GM03348 (cell line): Measurements from ENCODE around the gene TMEM143.
"Not testable (repeated sequence)": the region's sequence is repeated elsewhere in the genome, so short reads cannot be mapped to it uniquely, and the experiment has no call there.

Experiments used
- DNase-seq: peaks from one replicate; pipeline ENCODE4 v3.0.0; 2012; ENCODE audit warnings: low spot score

The TMEM143 gene

DNA sequence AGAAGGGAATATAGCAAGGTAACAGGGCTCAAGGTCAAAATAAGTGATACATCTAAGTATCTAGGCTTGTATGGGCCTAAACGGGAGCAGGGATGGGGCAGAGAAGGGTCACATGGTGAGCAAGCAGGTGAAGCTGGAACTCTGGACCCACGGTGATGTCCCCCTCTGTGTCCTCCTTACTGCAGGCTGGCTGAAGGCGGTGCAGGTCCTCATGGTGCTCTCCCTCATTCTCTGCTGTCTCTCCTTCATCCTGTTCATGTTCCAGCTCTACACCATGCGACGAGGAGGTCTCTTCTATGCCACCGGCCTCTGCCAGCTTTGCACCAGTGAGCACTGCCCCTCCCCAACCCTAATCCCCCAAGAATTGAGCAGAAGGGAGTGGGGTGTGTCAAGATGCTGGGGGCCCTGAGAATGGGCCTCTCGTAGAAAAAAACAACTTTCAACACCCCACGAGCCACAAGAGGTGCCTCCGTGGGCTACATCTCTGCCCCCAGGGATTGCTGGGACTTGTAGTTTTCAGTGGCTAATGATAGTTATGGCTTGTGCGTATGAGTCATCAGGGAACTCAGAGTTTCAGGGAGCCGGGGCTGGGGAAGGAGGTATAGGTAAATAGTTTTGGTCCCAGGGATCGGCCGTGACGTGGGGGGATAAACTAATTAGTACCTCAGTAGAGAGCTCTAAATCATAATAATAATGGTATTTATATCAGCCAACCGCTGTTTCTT is 34.4 kb downstream of the TMEM143 start:
- peak; percentile 21 for DNase-seq

GRCh38 chr19:48325265-48325910 is 38.4 kb downstream of the TMEM143 start, which contains the start of gene EMP3:
EMP3 (plus strand) TSS chr19:48325552; CDS start chr19:48326845, 1,293 bp downstream.
- peak; percentile 94 for DNase-seq

GRCh38 chr19:48321622-48322591 is 41.8 kb downstream of the TMEM143 start:
- peak; percentile 99 for DNase-seq

DNA sequence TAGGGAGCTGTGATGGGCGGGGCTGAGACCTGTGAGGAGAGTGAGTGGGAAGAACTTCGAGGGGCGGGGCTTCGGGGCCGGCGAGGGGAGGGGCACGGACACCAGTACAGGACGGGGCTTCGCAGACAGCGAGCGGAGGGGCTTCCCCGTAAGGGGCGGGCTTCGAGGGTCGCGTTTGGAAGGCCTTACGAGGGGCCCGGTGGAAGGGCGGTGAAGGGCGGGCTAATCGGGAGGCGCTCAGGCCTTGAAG is 42.4 kb downstream of the TMEM143 start:
- DNase-seq = peak; percentile 91

DNA sequence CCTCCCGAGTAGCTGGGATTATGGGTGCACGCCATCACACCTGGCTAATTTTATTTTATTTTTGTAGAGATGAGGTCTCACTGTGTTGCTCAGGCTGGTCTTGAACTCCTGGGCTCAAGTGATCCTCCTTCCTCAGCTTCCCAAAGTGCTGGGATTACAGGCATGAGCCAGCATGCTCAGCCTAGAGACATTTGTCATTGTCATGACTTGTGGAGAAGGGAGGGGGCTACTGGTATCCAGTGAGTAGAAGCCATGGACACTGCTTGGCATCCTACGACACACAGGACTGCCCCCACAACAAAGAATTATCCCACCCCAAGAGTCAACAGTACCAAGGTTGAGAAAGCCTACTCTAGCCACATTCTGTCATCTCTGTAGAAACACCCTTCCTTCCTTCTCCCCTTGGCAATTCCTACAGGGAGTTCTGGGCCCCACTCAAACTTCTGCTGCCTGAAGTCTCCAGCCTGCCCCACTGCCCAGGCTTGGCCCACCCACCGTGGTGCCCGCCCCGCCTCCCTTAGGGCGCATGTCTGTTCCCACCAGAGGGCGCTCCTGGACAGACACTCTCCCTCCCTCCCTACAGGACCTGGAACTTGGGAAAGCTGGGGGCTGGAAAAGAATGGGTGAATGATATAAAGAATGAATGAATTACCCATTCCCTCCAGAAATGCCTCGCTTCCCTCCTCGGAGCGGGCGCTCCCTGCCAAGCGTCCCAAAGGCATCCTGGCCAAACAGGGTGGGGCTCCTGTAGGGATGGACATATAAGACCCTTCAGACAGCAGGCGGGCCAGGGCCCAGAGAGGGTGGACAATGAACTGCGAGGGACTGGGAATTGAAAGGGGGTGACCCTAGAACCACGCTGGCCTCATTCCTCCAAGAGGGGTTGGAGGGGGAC is 43.8 kb downstream of the TMEM143 start:
- DNase-seq = peak; percentile 90

GRCh38 chr19:48318286-48318987 is 45.3 kb downstream of the TMEM143 start:
- no peak for DNase-seq

GRCh38 chr19:48317708-48317960 is 46.1 kb downstream of the TMEM143 start:
- not testable (repeated sequence) for DNase-seq

DNA sequence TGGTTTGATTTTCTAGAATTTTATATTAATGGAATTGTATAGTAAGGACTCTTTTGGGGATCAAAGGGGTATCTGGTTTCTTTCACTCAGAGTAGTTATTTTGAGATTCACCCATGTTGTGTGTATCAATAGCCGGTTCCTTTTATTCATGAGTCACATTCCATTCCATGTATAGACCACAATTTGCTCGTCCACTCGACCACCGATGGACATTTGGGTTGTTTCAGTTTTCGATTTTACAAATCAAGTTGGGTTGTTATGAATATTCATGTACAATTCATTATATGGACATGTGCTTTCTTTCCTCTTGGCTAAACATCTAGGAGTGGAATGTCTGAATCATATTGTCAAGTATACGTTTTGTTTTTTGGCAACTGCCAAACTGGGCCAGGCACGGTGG is 48.0 kb downstream of the TMEM143 start:
- DNase-seq = no peak

DNA sequence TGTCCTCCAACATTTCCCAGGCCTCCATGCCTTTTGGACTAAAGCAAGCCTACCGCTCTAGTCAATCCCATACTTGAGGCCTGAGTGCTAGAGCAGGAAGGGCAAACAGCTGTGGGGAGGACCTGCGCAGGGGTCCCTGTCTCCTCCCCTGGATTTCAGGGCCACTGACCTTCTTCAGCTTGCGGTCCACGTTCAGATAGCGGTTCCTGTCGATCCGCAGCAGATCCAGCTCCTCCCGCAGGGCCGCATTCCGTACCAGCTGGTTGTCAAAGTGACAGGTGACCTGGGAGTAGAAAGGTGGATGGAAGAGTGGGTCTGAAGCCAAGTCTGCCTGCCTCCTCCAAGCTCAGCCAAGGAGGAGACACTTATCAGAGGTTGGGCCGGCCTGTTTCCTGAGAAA is 52.4 kb downstream of the TMEM143 start:
- DNase-seq = no peak

DNA sequence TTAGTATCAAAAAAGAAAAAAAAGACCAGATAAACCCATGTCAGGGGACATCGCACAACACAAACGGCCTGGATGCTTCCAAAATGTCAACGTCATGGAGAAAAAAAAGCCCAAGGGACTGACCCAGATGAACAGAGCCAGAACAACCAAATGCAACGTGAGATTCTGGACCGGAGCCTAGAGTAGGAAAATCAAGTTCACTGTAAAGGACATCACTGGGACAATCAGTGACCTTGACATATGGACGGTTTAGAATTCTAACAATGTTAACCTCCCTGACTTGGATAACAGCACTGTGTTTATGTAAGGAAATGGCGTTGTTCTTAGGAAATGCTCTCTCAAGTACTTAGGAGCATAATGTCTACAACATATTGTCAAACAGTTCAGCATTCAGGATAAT is 53.5 kb downstream of the TMEM143 start:
- DNase-seq = no peak

DNA sequence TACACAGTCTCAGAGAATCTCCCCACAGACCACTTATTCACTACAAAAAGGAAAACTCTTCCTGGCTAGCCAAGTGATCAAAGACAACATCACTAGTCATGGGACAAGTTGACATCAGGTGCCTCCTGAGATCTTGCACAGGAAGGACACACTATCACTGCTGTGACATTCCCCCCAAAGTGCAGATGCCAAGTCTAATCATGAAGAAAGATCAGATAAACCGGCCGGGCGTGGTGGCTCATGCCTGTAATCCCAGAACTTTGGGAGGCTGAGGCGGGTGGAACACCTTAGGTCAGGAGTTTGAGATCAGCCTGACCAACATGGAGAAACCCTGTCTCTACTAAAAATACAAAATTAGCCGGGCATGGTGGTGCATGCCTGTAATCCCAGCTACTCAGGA is 54.0 kb downstream of the TMEM143 start:
- not testable (repeated sequence) for DNase-seq

- DNase-seq = no peak
These were observed 54.8 kb downstream of the TMEM143 start for GRCh38 chr19:48308631-48309586.

- DNase-seq = no peak
These were observed 59.9 kb downstream of the TMEM143 start for GRCh38 chr19:48303866-48304265.

GRCh38 chr19:48303367-48303766 is 60.4 kb downstream of the TMEM143 start:
- DNase-seq = no peak

- DNase-seq = no peak
These were observed 61.2 kb downstream of the TMEM143 start for GRCh38 chr19:48302600-48302959.

DNA sequence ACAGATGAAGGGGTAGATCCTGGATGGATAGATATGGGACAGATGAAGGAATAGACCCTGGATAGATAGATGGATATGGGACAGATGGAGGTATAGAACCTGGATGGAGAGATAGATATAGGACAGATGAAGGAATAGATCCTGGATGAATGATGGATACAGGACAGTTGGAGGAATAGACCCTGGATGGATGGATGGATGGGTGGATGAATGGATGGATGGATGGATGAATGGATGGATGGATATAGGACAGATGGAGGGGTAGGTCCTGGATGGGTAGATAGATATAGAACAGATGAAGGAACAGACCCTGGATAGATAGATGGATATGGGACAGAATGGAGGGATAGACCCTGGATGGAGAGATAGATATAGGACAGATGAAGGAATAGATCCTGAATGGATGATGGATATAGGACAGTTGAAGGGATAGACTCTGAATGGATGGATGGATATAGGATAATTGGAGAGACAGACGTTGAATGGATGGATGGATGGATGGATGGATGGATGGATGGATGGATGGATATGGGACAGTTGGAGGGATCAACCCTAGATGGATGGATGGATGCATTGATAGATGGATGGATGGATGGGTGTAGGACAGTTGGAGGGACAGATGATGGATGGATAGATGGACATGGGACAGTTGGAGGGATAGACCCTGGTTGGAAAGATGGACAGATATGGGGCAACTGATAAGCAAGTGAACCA is 61.7 kb downstream of the TMEM143 start:
- DNase-seq = no peak

DNA sequence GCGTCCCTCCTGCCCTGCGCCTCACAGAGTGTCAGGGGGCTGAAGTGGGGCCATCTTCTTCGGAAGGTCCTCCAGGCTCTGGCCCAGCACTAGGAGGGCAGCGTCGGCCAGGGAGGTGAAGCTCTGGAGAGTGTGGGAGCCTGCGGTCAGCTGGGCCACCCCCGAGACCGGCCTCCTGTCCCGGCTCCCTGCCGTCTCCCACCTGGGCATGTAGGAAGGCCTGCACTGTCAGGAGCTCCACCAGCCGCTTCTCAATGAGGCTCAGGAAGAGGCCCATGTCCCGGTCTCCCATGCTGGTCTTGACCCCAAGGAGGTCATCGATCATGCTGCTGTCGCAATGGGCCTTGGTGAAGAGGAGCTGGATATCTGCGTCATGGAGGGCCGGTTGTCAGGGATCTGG is 65.8 kb downstream of the TMEM143 start:
- DNase-seq = no peak

DNA sequence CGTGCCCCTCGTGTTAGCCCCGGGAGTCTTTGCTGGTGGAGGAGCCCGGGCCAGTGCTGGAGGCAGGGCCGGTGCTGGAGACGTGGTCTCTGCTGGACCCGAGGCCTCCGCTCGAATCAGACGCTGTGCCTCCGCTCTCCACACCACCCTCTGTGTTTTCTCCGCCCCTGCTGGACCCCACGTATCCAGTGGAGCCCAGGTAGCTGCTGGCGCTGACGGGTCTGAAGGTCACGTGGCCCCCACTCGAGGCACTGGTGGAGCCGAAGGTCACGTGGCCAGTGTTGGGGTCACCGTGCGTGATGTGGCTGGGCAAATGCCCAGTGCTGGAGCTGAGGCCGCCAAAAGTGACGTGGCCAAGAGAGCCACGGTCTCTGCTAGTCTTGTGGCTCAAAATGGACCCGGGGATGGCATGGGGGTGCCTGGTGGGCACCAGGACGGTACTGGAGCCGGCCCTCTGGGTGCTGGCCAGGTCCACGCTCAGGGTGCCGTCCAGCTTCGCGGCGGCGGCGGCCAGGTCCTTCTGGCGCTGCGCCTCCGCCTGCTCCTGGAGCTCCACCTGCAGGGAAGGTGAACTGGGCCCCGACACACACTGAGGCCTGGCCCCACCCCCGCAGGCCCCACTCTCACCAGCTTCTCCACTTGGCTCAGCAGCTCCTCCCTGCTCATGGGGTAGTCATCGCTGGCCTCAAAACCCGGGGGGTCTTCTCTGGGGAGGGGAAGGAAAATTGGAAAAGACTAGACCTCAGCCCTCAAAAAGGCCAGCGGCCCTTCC is 66.6 kb downstream of the TMEM143 start:
- DNase-seq = no peak

GRCh38 chr19:48295458-48295857 is 68.3 kb downstream of the TMEM143 start:
- DNase-seq = no peak
